Kidney epithelial cell (primary cell): ENCODE results near the gene CHRNB1. TPM values are rescaled to one million over a fixed set of nuclear protein-coding genes. Genes with fewer than 3 reads are reported as not detected.

Experiments
- DNase-seq: peaks from one replicate; pipeline ENCODE4 v3.0.0-alpha.2; 2010; ENCODE audit warnings: low read depth
- H3K27me3 ChIP-seq: 2 replicates; pipeline ENCODE4 v1.6.0; 2011; ENCODE audit warnings: low read length; ENCODE audit not compliant: control insufficient read depth, insufficient read depth
- H3K36me3 ChIP-seq: 2 replicates; pipeline ENCODE4 v1.5.1; 2011; ENCODE audit warnings: low read length; ENCODE audit not compliant: control insufficient read depth, insufficient read depth
- H3K4me3 ChIP-seq: 2 replicates; pipeline ENCODE4 v1.5.1; 2011; ENCODE audit warnings: low read depth, mild to moderate bottlenecking, control low read depth, low read length
- total RNA-seq: library from RNA; depleted of rRNA; stranded (reverse); fragments of >200 nt; gene quantifications from 2 replicates; pipeline ENCODE4 v1.2.3, GENCODE V29; 2015
- TF ChIP-seq, protein P1 (sequence below): IDR thresholded peaks from 2 replicates; pipeline ENCODE4 v1.5.1; 2011; ENCODE audit warnings: mild to moderate bottlenecking, moderate library complexity, low read length, control low read depth, inconsistent platforms; ENCODE audit not compliant: insufficient read depth, poor library complexity, severe bottlenecking

CHRNB1 gene
- total RNA-seq, 1 donor from 2014 or later = 21.6 TPM

DNA sequence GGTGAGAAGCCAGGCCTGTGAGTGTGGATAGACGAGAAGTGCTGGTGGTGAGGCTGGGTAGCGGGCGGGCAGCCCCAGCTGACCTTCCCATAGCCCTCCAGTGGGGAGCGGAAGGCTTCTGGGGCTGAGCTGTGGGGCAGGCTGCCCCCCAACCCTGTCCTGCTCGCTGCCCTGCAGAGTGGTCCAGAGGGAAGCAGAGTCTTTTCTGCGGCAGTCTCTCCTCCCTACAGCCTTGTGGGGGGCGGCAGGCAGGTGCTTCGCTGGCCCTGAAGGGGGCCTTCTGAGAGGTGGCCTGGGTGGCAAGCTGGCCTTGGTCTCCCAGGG is 33.5 kb upstream of the CHRNB1 start:
- no peak overlapping the region for H3K4me3 ChIP-seq
- H3K27me3 ChIP-seq = no peaks in the 10 kb centered on the region
- no peaks in the 10 kb centered on the region for H3K36me3 ChIP-seq
- DNase-seq = no peak
- TF ChIP-seq, protein P1, sequence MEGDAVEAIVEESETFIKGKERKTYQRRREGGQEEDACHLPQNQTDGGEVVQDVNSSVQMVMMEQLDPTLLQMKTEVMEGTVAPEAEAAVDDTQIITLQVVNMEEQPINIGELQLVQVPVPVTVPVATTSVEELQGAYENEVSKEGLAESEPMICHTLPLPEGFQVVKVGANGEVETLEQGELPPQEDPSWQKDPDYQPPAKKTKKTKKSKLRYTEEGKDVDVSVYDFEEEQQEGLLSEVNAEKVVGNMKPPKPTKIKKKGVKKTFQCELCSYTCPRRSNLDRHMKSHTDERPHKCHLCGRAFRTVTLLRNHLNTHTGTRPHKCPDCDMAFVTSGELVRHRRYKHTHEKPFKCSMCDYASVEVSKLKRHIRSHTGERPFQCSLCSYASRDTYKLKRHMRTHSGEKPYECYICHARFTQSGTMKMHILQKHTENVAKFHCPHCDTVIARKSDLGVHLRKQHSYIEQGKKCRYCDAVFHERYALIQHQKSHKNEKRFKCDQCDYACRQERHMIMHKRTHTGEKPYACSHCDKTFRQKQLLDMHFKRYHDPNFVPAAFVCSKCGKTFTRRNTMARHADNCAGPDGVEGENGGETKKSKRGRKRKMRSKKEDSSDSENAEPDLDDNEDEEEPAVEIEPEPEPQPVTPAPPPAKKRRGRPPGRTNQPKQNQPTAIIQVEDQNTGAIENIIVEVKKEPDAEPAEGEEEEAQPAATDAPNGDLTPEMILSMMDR = no peak

- Histone ChIP-seq H3K27me3 (no peaks in the 10 kb centered on the region), H3K36me3 (no peaks in the 10 kb centered on the region), H3K4me3 (no peak overlapping the region)
- no peak for DNase-seq
- TF ChIP-seq, protein P1 = no peak
Measured at GRCh38 chr17:7413346-7413985, 31.4 kb upstream of the CHRNB1 start.

DNA sequence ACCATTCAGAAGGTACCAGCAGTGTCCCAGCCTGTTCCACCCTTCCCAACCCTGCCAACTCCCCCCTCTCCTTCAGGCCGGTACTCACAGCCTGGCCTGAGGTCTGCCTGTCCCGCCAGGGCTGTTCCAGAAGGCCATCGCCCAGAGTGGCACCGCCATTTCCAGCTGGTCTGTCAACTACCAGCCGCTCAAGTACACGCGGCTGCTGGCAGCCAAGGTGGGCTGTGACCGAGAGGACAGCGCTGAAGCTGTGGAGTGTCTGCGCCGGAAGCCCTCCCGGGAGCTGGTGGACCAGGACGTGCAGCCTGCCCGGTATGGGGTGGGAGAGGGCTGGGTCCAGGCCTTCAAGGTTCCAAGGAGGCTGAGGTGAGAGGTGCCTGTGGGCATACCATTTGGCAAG is 30.0 kb upstream of the CHRNB1 start:
- Histone ChIP-seq H3K36me3 (no peaks in the 10 kb centered on the region), H3K4me3 (no peak overlapping the region), H3K27me3 (no peaks in the 10 kb centered on the region)
- TF ChIP-seq, protein P1 = no peak
- no peak for DNase-seq

DNA sequence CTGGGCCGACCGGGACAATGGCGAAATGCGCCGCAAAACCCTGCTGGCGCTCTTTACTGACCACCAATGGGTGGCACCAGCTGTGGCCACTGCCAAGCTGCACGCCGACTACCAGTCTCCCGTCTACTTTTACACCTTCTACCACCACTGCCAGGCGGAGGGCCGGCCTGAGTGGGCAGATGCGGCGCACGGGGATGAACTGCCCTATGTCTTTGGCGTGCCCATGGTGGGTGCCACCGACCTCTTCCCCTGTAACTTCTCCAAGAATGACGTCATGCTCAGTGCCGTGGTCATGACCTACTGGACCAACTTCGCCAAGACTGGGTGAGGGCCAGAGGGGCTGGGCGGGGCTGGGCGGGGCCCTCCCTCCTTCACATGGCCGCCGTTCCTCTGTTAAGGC is 29.1 kb upstream of the CHRNB1 start:
- no peak for DNase-seq
- H3K27me3 ChIP-seq = no peaks in the 10 kb centered on the region
- TF ChIP-seq, protein P1 = no peak
- no peak overlapping the region for H3K4me3 ChIP-seq
- no peaks in the 10 kb centered on the region for H3K36me3 ChIP-seq

DNA sequence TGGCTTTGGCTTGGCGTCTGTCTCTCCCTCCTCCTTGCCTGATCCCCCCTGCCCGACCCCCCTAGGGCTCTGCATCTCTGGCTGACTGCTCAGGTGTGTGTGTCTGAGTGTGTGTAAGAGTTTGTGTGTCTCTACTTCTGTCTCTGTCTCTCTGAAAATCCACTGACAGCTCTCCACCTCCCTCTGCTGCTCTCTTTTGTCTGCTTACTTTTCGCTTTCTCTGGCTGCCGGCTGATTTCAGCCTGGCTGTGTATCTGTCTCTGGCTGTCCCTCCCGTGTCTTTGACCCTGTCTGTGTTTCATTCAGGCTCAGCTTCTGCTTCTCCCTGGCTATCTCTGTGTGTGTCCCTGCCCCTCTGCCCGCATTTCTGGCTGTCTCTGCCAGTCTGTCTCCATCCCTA is 28.5 kb upstream of the CHRNB1 start:
- TF ChIP-seq, protein P1 = no peak
- Histone ChIP-seq H3K36me3 (no peaks in the 10 kb centered on the region), H3K27me3 (no peaks in the 10 kb centered on the region), H3K4me3 (no peak overlapping the region)
- no peak for DNase-seq

DNA sequence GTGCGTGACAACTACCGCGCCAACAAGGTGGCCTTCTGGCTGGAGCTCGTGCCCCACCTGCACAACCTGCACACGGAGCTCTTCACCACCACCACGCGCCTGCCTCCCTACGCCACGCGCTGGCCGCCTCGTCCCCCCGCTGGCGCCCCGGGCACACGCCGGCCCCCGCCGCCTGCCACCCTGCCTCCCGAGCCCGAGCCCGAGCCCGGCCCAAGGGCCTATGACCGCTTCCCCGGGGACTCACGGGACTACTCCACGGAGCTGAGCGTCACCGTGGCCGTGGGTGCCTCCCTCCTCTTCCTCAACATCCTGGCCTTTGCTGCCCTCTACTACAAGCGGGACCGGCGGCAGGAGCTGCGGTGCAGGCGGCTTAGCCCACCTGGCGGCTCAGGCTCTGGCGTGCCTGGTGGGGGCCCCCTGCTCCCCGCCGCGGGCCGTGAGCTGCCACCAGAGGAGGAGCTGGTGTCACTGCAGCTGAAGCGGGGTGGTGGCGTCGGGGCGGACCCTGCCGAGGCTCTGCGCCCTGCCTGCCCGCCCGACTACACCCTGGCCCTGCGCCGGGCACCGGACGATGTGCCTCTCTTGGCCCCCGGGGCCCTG is 27.7 kb upstream of the CHRNB1 start:
- TF ChIP-seq, protein P1 = no peak
- no peak overlapping the region for H3K4me3 ChIP-seq
- no peaks in the 10 kb centered on the region for H3K27me3 ChIP-seq
- no peaks in the 10 kb centered on the region for H3K36me3 ChIP-seq
- DNase-seq = no peak
